Kidney (tissue), 14 donors: ENCODE measurements around the gene SUOX. TPM values are rescaled to one million over a fixed set of nuclear protein-coding genes. Genes with fewer than 3 reads are reported as not detected.

Experiments
- DNase-seq, 5 donors: peaks; one replicate each; pipeline ENCODE4 v3.0.0-alpha.2; 2013 to 2020
- FAIRE-seq: peaks from 2 replicates; lab custom pipeline; 2012; peaks lifted over from hg19 to GRCh38; lab: Jason Lieb, UNC
- H3K27ac ChIP-seq, 2 donors: one replicate each; pipeline ENCODE4 v1.7.0; 2013; ENCODE audit warnings: low read depth in 2 of 2, low read length in 2 of 2, inconsistent platforms in 1 of 2
- H3K27me3 ChIP-seq: one replicate; pipeline ENCODE4 v1.7.1; 2013; ENCODE audit warnings: low read length, inconsistent platforms; ENCODE audit not compliant: control insufficient read depth, insufficient read depth
- H3K36me3 ChIP-seq, 3 donors: one replicate each; pipeline versions ENCODE4 v1.7.0 to v1.7.1; 2013; ENCODE audit warnings: low read length in 3 of 3, control low read depth in 1 of 3, inconsistent platforms in 1 of 3; ENCODE audit not compliant: insufficient read depth in 3 of 3, control insufficient read depth in 2 of 3
- H3K4me1 ChIP-seq, 3 donors: one replicate each; pipeline versions ENCODE4 v1.7.0 to v1.7.1; 2013; ENCODE audit warnings: low read length in 3 of 3, inconsistent platforms in 1 of 3, low read depth in 1 of 3; ENCODE audit not compliant: control insufficient read depth in 2 of 3, insufficient read depth in 2 of 3
- H3K4me3 ChIP-seq, 3 donors: one replicate each; pipeline versions ENCODE4 v1.7.0 to v1.8.1; 2013; ENCODE audit warnings: low read length in 3 of 3, control low read depth in 1 of 3, inconsistent platforms in 1 of 3
- H3K9ac ChIP-seq, 3 donors: one replicate each; pipeline versions ENCODE4 v1.7.0 to v1.7.1; 2013; ENCODE audit warnings: low read length in 3 of 3, control low read depth in 1 of 3, inconsistent platforms in 1 of 3
- H3K9me3 ChIP-seq, 3 donors: one replicate each; pipeline versions ENCODE4 v1.7.0 to v1.7.1; 2013; ENCODE audit warnings: low read length in 3 of 3, control low read depth in 1 of 3, inconsistent platforms in 1 of 3; ENCODE audit not compliant: control insufficient read depth in 2 of 3, insufficient read depth in 1 of 3
- intact Hi-C: fragments of 100-400 bp; cut with DNase I; formaldehyde crosslinking; loops from one replicate; pipeline ENCODE4 v1.11.1; 2022
- polyA plus RNA-seq: library from polyadenylated mRNA; stranded (reverse); fragments of 350-450 nt; fragmentation: Illumina TruSeq; extraction: RNeasy Lipid Tissue Mini Kit (QIAGEN cat#74804); gene quantifications from one replicate; pipeline ENCODE4 v1.2.3, GENCODE V29; 2014; ENCODE audit warnings: low read depth, low replicate concordance; ENCODE audit not compliant: insufficient read depth
- total RNA-seq: library from RNA; stranded (reverse); fragmentation: NEBNext Ultra II Directional; extraction: Animal tissue kit (Norgen Biotek cat#: 25700); gene quantifications from one replicate; pipeline ENCODE4 v1.2.1, GENCODE V29; 2021
- TF ChIP-seq, protein P1 (sequence below): IDR thresholded peaks from 3 replicates; pipeline ENCODE4 v1.5.1; 2012; ENCODE audit warnings: mild to moderate bottlenecking, moderate library complexity, borderline replicate concordance; ENCODE audit not compliant: insufficient read depth; ENCODE audit errors: extremely low read depth
- donor health status: control.
- donor health status: control.
- donor health status: control.
- donor health status: control.
- donor health status: control.
- donor health status: DM: yes; HTN: yes; CAD: no.
- donor health status: Normal renal cell carcinoma (clear cell type).

SUOX gene
- total and polyA plus RNA-seq, 2 donors from 2014 or later: 33.1 to 61.1 TPM

DNA sequence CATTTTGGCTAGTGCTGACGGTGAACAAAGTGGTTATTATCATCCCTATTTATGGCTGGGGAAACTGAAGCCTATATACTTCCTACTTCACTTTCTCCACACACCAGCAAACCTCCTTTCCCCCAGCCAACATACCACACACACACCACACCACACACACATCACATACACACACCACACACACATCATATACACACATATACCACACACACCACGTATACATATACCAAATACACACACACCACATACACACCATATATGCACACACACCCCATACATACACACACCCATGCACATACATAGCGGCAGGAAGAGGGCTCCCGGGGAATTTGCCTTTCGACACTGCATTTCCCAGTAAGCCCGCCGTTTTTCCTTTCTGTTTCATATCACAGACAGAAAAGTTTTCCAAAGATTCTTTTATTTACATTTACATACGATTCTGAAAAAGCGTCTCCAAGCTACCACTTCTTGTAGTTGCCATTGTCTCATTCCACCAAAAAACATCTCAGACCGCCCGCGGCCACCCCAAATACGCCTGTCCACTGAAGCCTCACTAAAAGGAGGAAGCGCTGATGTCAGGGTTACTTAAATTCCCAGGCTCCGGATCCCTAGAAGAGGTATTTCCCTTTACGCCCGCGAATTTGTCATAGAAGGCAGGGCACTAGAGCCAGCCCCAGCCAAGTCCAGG, 24.0 kb upstream of the SUOX start:
- Histone ChIP-seq H3K9ac (peak overlapping the region; percentile 51 to 96 (median 82)), H3K36me3 (peaks cover 0 to 2% (median 0%) of the 10 kb centered on the region in 3 donors), H3K27me3 (no peaks in the 10 kb centered on the region), H3K9me3 (no peaks in the 10 kb centered on the region), H3K27ac (peak overlapping the region; percentile 85 to 89), H3K4me3 (peak overlapping the region; percentile 64 to 94 (median 77)), H3K4me1 (peaks cover 3 to 10% (median 6%) of the 10 kb centered on the region in 3 donors)
- DNase-seq (no peak), FAIRE-seq (no peak)
- TF ChIP-seq, protein P1, sequence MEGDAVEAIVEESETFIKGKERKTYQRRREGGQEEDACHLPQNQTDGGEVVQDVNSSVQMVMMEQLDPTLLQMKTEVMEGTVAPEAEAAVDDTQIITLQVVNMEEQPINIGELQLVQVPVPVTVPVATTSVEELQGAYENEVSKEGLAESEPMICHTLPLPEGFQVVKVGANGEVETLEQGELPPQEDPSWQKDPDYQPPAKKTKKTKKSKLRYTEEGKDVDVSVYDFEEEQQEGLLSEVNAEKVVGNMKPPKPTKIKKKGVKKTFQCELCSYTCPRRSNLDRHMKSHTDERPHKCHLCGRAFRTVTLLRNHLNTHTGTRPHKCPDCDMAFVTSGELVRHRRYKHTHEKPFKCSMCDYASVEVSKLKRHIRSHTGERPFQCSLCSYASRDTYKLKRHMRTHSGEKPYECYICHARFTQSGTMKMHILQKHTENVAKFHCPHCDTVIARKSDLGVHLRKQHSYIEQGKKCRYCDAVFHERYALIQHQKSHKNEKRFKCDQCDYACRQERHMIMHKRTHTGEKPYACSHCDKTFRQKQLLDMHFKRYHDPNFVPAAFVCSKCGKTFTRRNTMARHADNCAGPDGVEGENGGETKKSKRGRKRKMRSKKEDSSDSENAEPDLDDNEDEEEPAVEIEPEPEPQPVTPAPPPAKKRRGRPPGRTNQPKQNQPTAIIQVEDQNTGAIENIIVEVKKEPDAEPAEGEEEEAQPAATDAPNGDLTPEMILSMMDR: no peak
- intact Hi-C loops: no loop called here

DNA sequence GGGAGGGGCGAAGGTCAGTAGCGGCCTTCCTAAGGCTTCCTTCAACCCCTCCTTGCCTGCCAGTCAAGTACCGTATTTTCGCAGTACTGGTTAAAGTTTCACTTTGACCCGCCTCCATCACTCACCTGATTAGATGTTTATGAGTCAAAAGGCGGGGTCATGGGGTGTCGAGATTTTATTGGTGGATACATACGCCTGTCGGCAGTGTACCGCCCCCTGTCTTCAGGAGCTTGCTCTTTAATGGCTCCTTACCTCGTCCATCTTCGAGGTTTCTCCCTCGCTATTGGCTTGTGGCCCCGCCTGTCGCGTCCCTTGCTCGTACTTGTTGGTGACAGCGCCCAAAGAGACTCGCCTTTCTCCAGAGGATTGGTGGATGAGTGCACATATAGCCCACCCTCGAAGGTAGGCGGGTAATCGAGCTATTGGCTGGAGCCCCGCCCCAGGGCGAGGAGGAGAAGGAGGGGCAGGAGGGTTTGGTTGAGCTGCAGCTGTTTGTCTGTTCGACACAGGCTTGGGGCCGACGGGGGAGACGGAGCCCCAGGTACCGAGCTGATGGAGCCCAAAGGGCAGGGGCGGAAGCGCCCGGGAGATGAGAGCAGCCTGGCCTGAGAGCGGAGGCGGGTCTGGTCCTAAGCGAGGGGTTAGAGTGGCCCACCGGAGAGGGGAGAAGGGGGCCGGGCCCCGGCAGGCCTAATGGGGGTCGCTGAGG, 23.3 kb upstream of the SUOX start, which contains the start of gene RAB5B:
Gene RAB5B, plus strand, starts transcription at position 480 of the 709 bp plus-strand sequence. CDS start 12,883 bp downstream, outside the sequence.
- no peaks in the 10 kb centered on the region for H3K9me3 ChIP-seq
- H3K27ac ChIP-seq: peak within 1 kb of the TSS; percentile 88 to 92
- H3K4me3 ChIP-seq: peak within 1 kb of the TSS; percentile 77 to 94 (median 85)
- H3K36me3 ChIP-seq: peaks cover 0 to 2% (median 0%) of the 10 kb centered on the region in 3 donors
- TF ChIP-seq, protein P1: peak; percentile 20
- intact Hi-C loops: no loop called here
- peak within 1 kb of the TSS; percentile 80 to 96 (median 82) for H3K9ac ChIP-seq
- no peaks in the 10 kb centered on the region for H3K27me3 ChIP-seq
- FAIRE-seq (peak; percentile 99), DNase-seq (peak; percentile 100)
- H3K4me1 ChIP-seq: peaks cover 3 to 10% (median 6%) of the 10 kb centered on the region in 3 donors

- peaks cover 3 to 10% (median 6%) of the 10 kb centered on the region in 3 donors for H3K4me1 ChIP-seq
- DNase-seq: peak in 3 of 5 donors; percentile 75 to 88 (median 77)
These were observed 22.8 kb upstream of the SUOX start for GRCh38 chr12:55974308-55974730.

More at GRCh38 chr12:55974308-55974730, 22.8 kb upstream of the SUOX start:
- peaks cover 0 to 3% (median 2%) of the 10 kb centered on the region in 3 donors for H3K36me3 ChIP-seq
- peak overlapping the region; percentile 75 to 94 (median 80) for H3K9ac ChIP-seq
- peak overlapping the region; percentile 74 to 94 (median 85) for H3K4me3 ChIP-seq
- H3K27me3 ChIP-seq: no peaks in the 10 kb centered on the region
- TF ChIP-seq, protein P1: no peak
- FAIRE-seq: no peak
- intact Hi-C loops: no loop called here
- peak overlapping the region; percentile 88 to 92 for H3K27ac ChIP-seq
- H3K9me3 ChIP-seq: no peaks in the 10 kb centered on the region
